NCI-H82 (cell line): Measurements from ENCODE around the gene TNK1.

Source experiments
- DNase-seq: peaks from one replicate; lab custom pipeline; 2025; lab: John Stamatoyannopoulos, UW

Gene TNK1

GRCh38 chr17:7391307-7391706 lies 10.4 kb downstream of the TNK1 start:
- DNase-seq: no peak

GRCh38 chr17:7392696-7393612 lies 12.1 kb downstream of the TNK1 start:
- no peak for DNase-seq

GRCh38 chr17:7393613-7394451 lies 12.9 kb downstream of the TNK1 start:
- peak; percentile 82 for DNase-seq

GRCh38 chr17:7394452-7395191 lies 13.7 kb downstream of the TNK1 start, which contains the start of gene PLSCR3:
TSS of gene PLSCR3 (minus strand) at chr17:7394525. CDS start at chr17:7394110, 415 bp downstream.
- DNase-seq: peak; percentile 91

DNA sequence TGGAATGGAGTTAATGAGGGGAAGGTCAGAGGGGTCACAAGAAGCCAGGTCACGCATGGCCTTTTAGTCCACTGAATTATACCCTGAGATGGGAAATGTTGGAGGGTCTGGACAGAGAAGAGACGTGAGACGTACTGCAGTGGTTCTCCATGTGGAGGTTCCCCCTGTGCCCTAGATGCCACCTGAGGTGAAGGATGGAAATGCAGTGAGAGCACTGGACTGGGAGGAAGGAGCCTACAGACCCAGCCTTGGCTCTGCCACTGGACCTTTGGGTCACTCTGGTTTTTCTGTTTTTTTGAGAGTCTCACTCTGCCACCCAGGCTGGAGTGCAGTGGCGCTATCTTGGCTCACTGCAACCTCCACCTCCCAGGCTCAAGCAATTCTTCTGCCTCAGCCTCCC lies 15.3 kb downstream of the TNK1 start:
- DNase-seq: no peak

DNA sequence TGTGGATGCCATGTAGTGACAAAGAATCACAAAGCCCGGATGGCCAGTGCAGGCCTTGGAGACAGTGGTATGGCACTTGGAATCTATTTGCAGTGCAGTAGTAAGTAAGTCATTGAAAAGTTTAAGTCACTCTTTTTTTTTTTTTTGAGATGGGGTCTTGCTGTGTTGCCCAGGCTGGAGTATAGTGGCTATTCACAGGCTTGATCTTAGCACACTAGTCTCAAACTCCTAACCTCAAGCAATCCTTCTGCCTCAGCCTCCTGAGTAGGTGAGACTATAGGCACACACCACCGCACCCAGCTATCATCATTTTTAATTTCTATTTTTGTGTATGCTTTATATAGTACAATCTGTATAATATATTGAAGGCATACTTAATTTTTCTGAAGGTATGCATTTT lies 17.7 kb downstream of the TNK1 start:
- DNase-seq: no peak

DNA sequence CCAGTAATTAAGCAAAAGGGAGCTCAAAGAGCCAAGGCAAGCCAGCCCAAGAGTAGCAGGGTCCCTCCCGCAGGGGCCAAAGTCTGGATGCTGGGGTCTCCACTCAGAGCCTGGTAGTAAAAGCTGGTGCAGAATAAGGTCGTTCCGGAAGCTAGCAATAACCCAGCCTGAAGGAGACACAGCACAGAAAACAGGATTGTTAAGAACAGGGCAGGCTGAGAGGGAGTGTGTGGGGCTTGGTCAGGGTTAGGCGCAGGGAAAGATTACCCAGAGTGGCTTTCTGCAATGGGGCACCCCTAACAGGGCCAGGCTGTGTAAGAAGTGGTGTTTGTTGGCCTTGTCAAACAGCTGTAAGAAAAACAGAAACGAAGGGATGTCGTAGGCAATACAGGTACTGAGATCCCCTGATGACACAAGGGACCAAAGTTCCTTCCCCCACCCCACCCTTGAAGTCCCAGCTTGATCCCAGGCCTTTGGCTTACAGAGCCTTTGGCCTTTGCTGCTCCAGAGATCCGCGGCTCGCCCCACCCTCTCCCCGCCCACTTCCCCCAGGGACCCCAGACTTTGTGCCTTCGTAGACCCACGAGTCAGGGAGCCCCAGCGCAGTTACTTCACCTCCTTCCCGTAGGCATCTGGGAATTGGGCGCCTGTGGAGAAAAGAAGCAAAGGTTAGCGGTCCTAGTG lies 22.3 kb downstream of the TNK1 start:
- peak; percentile 87 for DNase-seq

- DNase-seq: peak; percentile 95
These were observed 22.8 kb downstream of the TNK1 start for GRCh38 chr17:7403727-7403976.

DNA sequence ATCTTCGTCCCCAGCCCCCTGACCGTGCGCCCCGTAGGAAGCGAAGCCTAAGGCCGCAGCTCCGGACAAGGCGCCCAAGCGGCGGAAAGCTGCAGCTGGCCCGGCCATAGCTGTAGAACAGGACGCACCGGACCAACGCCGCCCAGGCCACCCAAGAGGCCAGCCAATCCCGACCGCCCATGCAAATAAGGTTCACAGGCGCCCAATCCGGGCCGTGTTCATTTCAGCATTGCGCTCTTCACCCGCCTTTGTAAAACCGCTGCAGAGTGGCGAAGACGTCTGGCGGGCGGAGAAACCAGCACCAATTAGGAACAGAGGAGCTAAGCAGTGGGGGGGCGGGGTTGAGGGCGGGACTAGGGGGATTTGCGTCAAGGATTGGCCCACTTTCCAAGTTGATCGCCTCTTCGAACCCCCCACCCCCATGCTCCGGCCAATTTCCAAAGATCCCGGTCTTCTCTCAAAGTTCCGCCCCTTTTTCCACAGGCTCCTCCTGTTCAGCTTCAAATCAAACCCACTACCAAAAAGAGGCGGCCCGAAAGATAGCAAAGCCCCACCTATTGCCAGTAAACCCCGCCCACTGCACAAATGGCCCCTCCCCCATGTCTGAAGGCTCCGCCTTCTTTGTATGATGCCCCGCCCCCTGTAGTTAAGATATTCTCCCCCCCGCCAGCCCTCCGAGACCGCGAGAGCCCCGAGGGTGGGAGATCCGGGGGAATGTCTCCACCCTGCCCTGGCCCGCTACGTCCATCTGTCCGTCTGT lies 23.3 kb downstream of the TNK1 start, which contains the start of gene TMEM256:
Gene TMEM256 (minus strand): TSS at position 121 of the 760 bp plus-strand sequence. CDS start 13 bp downstream, at position 108.
- DNase-seq: peak; percentile 100

DNA sequence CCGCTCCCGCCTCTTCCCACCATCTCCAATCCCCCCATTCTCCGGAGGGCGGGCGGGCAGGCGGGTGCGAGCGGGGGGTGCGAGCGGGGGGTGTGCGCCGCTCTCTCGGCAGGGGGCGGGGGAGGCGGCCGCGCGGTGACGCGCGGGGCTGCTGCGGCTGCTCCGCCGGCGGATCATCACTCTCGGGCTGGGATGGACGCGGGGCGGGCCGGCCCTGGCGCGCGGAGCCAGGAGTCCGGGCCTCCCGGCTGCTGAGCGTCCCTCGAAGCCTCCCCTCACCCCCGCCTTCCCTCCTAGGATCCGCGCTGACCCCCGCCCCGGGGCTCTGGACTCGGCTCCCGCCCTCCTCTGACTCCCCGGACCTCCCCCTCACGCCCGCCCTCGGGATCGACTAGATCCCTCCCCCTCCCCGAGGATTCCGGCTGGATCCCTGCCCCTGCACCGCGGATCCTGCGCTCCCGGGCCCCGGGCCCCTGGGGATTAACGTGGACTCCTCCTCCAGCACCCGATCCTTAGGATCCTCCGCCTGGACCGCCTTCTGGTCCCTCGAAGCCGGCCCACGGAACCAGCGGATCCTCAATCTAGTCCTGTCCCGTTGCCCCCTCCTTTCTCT lies 24.0 kb downstream of the TNK1 start:
- DNase-seq: peak; percentile 81

DNA sequence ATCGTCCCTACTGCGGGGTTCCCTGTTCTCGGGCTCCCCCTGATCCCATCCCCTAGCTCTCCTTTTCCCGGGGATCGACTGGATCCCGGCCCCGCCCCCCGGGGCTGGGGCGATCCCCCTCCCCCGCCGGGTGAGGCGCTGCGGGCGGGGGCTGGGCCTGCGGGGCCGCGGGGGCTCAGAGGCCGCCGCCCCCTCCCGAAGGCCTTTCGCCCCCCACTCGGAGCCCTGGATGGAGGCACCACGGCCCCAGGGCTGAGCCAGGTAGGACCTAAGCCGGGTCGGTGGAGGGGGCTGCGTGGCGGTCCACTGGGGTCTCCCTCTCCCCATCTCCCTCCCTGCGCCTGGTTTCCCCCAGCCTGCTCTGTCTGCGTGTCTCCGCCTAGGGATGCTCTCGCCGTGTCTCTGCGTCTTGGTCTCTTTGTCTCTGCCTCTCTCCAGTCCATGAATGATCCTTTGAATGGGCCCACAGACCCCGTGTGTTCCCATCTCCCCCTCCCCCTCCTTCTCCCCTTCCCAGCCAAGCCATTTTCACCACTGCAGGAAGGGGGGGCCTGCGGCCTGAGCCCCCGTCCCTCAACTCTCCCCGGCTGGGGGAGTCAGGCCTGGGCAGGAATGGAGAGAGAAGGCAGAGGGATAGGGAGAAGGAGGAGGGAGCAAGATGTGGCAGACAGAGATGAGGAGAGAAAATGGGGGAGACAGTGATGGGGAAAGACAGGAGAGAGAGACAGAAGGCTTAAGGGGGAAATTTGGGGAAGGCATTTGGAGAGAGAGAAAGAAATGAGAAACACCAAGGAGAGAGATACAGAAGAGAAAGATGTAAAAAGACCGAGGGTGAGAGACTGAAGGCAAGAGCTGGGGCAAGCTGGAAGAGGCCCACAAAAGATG lies 24.7 kb downstream of the TNK1 start:
- peak; percentile 60 for DNase-seq

DNA sequence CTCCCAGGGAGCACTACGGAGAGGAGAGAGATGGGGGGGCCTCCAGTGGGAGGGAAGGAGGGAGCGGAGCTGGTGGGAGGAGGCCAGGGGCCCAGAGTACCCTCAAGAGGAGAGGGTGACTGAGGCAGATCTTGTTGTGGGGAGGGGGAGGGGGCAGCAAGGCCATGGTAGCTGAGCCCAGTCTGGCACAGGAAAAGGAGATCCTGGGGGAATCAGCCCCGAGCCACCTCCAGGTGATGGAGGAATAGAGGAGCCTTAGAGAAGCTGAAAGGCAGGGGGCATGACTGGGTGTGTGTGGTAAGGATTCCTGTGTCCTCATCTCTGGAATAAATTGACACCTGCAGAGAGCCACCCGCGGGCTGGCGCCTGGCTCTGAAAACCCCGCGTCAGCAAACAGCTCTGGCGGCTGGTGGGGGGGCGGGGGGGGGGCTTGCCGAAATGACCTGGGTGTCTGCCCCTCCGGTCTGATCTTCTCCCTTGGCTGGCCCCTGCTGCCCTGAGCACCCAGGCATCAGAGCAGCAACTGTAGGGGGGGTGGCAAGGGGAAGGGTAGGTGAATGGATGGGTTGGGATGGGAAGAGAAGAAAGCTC lies 25.4 kb downstream of the TNK1 start:
- DNase-seq: peak; percentile 43

DNA sequence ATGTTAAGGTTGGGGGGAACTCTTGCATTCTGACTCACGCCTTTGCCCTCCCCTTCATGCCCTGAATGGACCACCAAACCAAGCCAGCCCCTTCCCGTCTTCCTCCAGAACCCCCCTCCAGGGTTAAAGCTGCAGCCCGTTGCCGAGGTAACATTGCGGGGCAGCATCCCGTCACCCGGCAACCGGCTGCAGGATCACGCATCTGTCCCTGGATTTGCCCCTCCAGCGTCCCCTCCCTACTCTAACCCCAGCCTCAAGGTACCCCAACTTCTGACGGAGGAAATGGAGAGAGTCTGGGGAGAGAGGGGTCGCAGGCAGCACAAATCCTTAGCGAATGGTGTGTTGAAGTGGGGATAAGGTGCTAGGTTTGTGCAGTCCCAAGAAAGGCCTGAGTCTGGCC lies 26.2 kb downstream of the TNK1 start:
- no peak for DNase-seq

DNA sequence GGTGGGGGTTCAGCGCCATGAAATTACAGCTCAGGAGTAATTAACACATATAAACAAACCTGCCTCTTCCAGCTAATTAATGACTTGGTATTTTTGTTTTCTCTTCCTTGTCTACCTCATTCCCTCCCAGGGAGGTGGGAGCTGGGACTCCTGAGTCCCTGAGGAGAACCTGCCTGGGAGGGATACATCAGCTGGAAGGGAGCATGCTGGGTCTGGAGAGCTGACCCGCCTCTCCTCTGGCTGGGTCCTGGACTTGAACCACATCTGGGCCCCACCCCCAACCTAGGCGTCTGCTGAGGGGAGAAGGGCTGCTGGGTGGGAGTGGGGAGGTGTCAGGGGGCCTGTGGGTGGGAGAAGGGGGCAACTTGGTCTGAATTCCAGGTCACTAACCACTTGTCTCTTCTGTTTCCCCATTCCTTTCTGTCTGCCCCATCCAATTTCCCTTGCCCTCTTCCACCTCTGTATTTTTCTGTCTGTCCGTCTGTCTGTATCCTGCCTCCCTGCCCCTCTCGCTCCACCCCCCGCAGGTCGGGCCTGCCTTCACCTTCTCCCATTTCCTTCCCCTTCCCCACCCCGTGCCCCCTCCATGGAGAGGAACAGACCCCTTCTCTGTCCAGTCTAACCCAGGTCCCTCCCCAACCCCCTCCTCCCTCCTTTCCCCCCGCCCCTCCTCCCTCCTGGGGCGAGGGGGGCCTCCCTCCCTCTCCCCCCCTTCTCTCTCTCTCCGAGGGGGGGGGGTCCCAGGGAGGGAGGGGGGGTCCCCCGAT lies 26.8 kb downstream of the TNK1 start, which contains the start of gene NLGN2:
Gene NLGN2 (plus strand): TSS at position 361 of the 767 bp plus-strand sequence. CDS start 411 bp downstream, outside the sequence.
- DNase-seq: no peak

DNA sequence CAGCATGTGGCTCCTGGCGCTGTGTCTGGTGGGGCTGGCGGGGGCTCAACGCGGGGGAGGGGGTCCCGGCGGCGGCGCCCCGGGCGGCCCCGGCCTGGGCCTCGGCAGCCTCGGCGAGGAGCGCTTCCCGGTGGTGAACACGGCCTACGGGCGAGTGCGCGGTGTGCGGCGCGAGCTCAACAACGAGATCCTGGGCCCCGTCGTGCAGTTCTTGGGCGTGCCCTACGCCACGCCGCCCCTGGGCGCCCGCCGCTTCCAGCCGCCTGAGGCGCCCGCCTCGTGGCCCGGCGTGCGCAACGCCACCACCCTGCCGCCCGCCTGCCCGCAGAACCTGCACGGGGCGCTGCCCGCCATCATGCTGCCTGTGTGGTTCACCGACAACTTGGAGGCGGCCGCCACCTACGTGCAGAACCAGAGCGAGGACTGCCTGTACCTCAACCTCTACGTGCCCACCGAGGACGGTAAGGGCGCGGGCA lies 27.4 kb downstream of the TNK1 start:
- DNase-seq: no peak

DNA sequence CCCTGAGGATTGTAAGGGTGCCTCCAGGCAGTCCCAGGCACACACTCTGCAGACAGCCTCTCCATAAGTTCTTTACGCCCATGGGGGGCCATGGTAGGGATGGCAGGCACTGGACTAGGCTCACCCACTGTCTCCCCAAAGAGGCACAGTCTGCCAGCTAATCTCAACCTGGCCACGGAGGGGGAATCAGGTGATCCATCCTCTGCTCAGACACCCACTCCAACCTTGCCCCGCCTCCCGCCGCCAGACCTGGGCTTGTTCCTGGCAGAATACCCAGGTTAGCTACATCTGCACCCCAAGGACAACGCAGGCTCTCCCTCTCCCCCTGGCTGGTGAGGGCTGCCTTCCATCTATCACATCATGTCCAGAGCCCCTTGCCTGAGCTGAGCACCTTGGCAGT lies 28.0 kb downstream of the TNK1 start:
- no peak for DNase-seq

- DNase-seq: no peak
These were observed 28.8 kb downstream of the TNK1 start for GRCh38 chr17:7409716-7410115.
